GM12878 (cell line): ENCODE data around the gene ADPRS. TPM values are rescaled to one million over a fixed set of nuclear protein-coding genes. Genes with fewer than 3 reads are reported as not detected.
A peak's percentile ranks its signal among the peaks of the same experiment; 100 is the strongest.

Experiments
- ATAC-seq: fragments of 200-7000 bp; cut with Tn5 transposase; 3 replicates; pipeline ENCODE4 v1.9.1; 2020; ENCODE audit warnings: mild to moderate bottlenecking, moderate library complexity
- BruUV-seq: library from RNA; stranded (reverse); fragments of 400-500 nt; replicated peaks from 2 replicates; lab custom pipeline; 2021; lab: Mats Ljungman, UMichigan
- CTCF ChIA-PET: fragments of 300-600 bp; sonication (Branson Sonifier 250); formaldehyde crosslinking; extraction: SDS; loops from one replicate; lab custom pipeline; 2021; ENCODE audit warnings: inconsistent platforms; lab: Yijun Ruan, JAX
- POLR2A ChIA-PET: fragments of 350-600 bp; formaldehyde crosslinking; extraction: SDS; loops from one replicate; lab custom pipeline; 2021; ENCODE audit warnings: inconsistent platforms; lab: Charles Lee
- RAD21 ChIA-PET: fragments of 300-600 bp; sonication (Branson Sonifier 250); formaldehyde crosslinking; loops from one replicate; lab custom pipeline; 2023; ENCODE audit warnings: antibody characterized with exemption; ENCODE audit not compliant: unreplicated experiment; lab: Charles Lee
- SMC1A ChIA-PET: fragments of 300-600 bp; sonication (Branson Sonifier 250); formaldehyde crosslinking; loops from one replicate; lab custom pipeline; 2023; ENCODE audit not compliant: unreplicated experiment, uncharacterized antibody; lab: Charles Lee
- DNase-seq: peaks from one replicate; pipeline ENCODE4 v3.0.0-alpha.2; 2011; ENCODE audit warnings: low read depth, low spot score
- FAIRE-seq: peaks from 3 replicates; lab custom pipeline; 2011; peaks lifted over from hg19 to GRCh38; lab: Jason Lieb, UNC
- H2AFZ ChIP-seq: 2 replicates; pipeline ENCODE4 v1.6.0; 2011; ENCODE audit warnings: low read depth, low read length, control low read depth; ENCODE audit not compliant: control insufficient read depth
- H3K27ac ChIP-seq: 2 replicates; pipeline ENCODE4 v1.5.1; 2011; ENCODE audit warnings: control low read depth; ENCODE audit not compliant: control insufficient read depth, insufficient read depth
- H3K27me3 ChIP-seq, 2 experiments: replicated peaks in 1 of 2; 2 replicates each; pipeline versions ENCODE4 v1.6.0 to v1.6.1; 2011; ENCODE audit warnings: low read length in 1 of 2; ENCODE audit not compliant: control insufficient read depth in 2 of 2, insufficient read depth in 2 of 2
- H3K36me3 ChIP-seq, 2 experiments: 2 replicates each; pipeline ENCODE4 v1.5.1; 2011; ENCODE audit warnings: low read length in 1 of 2; ENCODE audit not compliant: control insufficient read depth in 2 of 2, insufficient read depth in 2 of 2
- H3K4me1 ChIP-seq: 2 replicates; pipeline ENCODE4 v1.6.1; 2011; ENCODE audit warnings: mild to moderate bottlenecking, low read length, moderate library complexity, mixed read lengths; ENCODE audit not compliant: control insufficient read depth, insufficient read depth
- H3K4me2 ChIP-seq: 2 replicates; pipeline ENCODE4 v1.6.0; 2011; ENCODE audit warnings: control low read depth; ENCODE audit not compliant: control insufficient read depth, insufficient read depth
- H3K4me3 ChIP-seq: fragments of 200-600 bp; sonication (generic); 2 replicates; pipeline ENCODE4 v1.5.1; 2016
- H3K79me2 ChIP-seq: 2 replicates; pipeline ENCODE4 v1.6.0; 2011; ENCODE audit warnings: low read length; ENCODE audit not compliant: control insufficient read depth, insufficient read depth
- H3K9ac ChIP-seq: 2 replicates; pipeline ENCODE4 v1.8.0; 2011; ENCODE audit warnings: low read length, control low read depth, mixed read lengths; ENCODE audit not compliant: control insufficient read depth, insufficient read depth
- H3K9me3 ChIP-seq: replicated peaks from 3 replicates; pipeline ENCODE4 v1.5.1; 2011; ENCODE audit warnings: mild to moderate bottlenecking, low read length; ENCODE audit not compliant: control insufficient read depth, insufficient read depth
- H4K20me1 ChIP-seq: 2 replicates; pipeline ENCODE4 v1.6.0; 2011; ENCODE audit not compliant: control insufficient read depth, insufficient read depth
- IKZF2 ChIP-seq, 2 experiments: fragments of 450-650 bp; IDR thresholded peaks; 2 replicates each; pipeline ENCODE4 v1.6.1; 2017; ENCODE audit warnings: mild to moderate bottlenecking in 2 of 2, moderate library complexity in 2 of 2
- MYB ChIP-seq: fragments of 150-350 bp; IDR thresholded peaks from 2 replicates; pipeline ENCODE4 v1.6.1; 2014; ENCODE audit warnings: mild to moderate bottlenecking, low read depth, low read length, borderline replicate concordance
- WGBS: methylation state at CpG from one replicate; pipeline ENCODE4 v1.1.6; 2016; ENCODE audit warnings: low lambda C conversion rate; ENCODE audit not compliant: insufficient replicate concordance, insufficient coverage; ENCODE audit errors: missing lambda C conversion rate; 5-methylcytosine and 5-hydroxymethylcytosine counted together
- in situ Hi-C: fragments of 300-500 bp; cut with MboI; formaldehyde crosslinking; loops from 9 replicates; pipeline ENCODE4 v1.14.3; 2018; ENCODE audit warnings: mixed read lengths
- intact Hi-C: fragments of 100-400 bp; cut with micrococcal nuclease; formaldehyde crosslinking; loops from one replicate; pipeline ENCODE4 v1.14.2; 2022; ENCODE audit not compliant: unreplicated experiment
- polyA plus RNA-seq, 11 experiments: library from polyadenylated mRNA; depleted of rRNA in 4 of 11; unstranded in 6 of 11; stranded (reverse) in 5 of 11; fragments of >200 nt; fragmentation: Nextera tagmentation in 4 of 11; fragmentation: Illumina TruSeq in 1 of 11; extraction: Ambion mirVana in 4 of 11; extraction: Trizol in 1 of 11; gene quantifications; 1 replicate in 1 of 11; 2 replicates in 10 of 11; pipeline versions ENCODE4 v1.2.1 to v1.2.3, GENCODE V29; 2011 to 2016; ENCODE audit warnings: inconsistent platforms in 2 of 11, missing spikeins in 2 of 11, low read depth in 1 of 11
- total RNA-seq, 4 experiments: library from RNA; depleted of rRNA in 3 of 4; stranded (reverse); fragments of >200 nt in 3 of 4; fragmentation: Illumina TruSeq in 1 of 4; extraction: Trizol in 1 of 4; gene quantifications; 2 replicates each; pipeline versions ENCODE4 v1.2.1 to v1.2.3, GENCODE V29; 2013 to 2021
- TF ChIP-seq, protein P1 (sequence below): fragments of 450-650 bp; IDR thresholded peaks from 2 replicates; pipeline ENCODE4 v1.6.1; 2018; ENCODE audit warnings: mild to moderate bottlenecking, low read depth, moderate library complexity; ENCODE audit not compliant: partially characterized antibody

The ADPRS gene
- total and polyA plus RNA-seq, 10 of the 15 experiments (the other 5 are each of a cell fraction or from before 2014, with no cell fraction given), result 7.6 to 57.6 (median 39.1) TPM

DNA sequence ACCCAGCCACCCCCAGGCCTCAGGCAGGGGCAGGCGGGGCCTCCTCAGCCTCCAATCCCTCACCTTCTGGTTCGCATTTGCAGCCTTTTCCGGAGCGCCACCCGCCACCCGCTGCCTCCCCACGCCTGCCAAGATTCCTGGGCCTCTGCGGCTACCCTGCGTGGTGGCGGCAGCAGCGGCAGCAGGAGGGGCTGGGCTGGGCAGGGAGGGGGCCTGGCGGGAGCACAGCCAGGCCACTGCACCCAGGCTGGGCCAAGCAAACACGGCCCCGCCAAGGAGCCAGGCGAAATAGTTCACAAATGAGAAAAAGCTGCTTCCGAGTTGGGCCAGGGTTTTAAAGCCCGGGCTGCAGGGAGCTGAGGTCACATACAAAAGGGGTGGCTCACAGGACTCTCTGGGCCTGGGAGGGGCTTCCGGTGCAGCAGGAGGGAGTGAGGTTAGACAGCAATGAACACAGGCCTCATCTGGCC lies 26.5 kb downstream of the ADPRS start:
- POLR2A ChIA-PET, result no interaction called here

More for the DNA sequence above, 26.5 kb downstream of the ADPRS start:
- peak; percentile 44; the same call in 2 of the 3 replicates for ATAC-seq
- SMC1A ChIA-PET, result interaction anchor here (1.1 kb wide), 1 partner anchor 99 kb away, joined by 3 read pairs; no protein-coding TSS in a partner anchor
- no peak overlapping the region for H3K9ac ChIP-seq
- H3K36me3 ChIP-seq, result no peaks in the 10 kb centered on the region
- CTCF ChIA-PET, result interaction anchor here (1.1 kb wide), 1 partner anchor 19 kb away, joined by 3 read pairs; no protein-coding TSS in a partner anchor
- FAIRE-seq, result no peak
- no peaks in the 10 kb centered on the region; a peak in 2 of 4 replicates for H3K27me3 ChIP-seq
- 64% methylated on average over 18 of the region's 18 CpGs for WGBS
- intact Hi-C loops (no loop called here), in situ Hi-C loops (no loop called here)
- no peak overlapping the region for H3K4me2 ChIP-seq
- no peaks in the 10 kb centered on the region for H4K20me1 ChIP-seq
- H3K79me2 ChIP-seq, result no peaks in the 10 kb centered on the region
- H3K9me3 ChIP-seq, result no peaks in the 10 kb centered on the region
- no peak overlapping the region for H3K4me3 ChIP-seq
- no peak overlapping the region for H3K27ac ChIP-seq
- no peak for DNase-seq
- RAD21 ChIA-PET, result interaction anchor here (0.6 to 1.7 kb wide), 2 partner anchors 20 to 340 kb away, joined by 4 to 7 read pairs; no protein-coding TSS in a partner anchor
- H3K4me1 ChIP-seq, result no peaks in the 10 kb centered on the region
- no peak for TF ChIP-seq IKZF2 (IDR thresholded peaks at IDR 0.05)
- TF ChIP-seq, protein P1, sequence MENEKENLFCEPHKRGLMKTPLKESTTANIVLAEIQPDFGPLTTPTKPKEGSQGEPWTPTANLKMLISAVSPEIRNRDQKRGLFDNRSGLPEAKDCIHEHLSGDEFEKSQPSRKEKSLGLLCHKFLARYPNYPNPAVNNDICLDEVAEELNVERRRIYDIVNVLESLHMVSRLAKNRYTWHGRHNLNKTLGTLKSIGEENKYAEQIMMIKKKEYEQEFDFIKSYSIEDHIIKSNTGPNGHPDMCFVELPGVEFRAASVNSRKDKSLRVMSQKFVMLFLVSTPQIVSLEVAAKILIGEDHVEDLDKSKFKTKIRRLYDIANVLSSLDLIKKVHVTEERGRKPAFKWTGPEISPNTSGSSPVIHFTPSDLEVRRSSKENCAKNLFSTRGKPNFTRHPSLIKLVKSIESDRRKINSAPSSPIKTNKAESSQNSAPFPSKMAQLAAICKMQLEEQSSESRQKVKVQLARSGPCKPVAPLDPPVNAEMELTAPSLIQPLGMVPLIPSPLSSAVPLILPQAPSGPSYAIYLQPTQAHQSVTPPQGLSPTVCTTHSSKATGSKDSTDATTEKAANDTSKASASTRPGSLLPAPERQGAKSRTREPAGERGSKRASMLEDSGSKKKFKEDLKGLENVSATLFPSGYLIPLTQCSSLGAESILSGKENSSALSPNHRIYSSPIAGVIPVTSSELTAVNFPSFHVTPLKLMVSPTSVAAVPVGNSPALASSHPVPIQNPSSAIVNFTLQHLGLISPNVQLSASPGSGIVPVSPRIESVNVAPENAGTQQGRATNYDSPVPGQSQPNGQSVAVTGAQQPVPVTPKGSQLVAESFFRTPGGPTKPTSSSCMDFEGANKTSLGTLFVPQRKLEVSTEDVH, result no peak
- TF ChIP-seq MYB, result no peak
- BruUV-seq, result no TSS peak
- no peak overlapping the region for H2AFZ ChIP-seq
